ENCODE data around the gene FCHSD2.
A peak's percentile ranks its signal among the peaks of the same experiment; 100 is the strongest.

The FCHSD2 gene

DNA sequence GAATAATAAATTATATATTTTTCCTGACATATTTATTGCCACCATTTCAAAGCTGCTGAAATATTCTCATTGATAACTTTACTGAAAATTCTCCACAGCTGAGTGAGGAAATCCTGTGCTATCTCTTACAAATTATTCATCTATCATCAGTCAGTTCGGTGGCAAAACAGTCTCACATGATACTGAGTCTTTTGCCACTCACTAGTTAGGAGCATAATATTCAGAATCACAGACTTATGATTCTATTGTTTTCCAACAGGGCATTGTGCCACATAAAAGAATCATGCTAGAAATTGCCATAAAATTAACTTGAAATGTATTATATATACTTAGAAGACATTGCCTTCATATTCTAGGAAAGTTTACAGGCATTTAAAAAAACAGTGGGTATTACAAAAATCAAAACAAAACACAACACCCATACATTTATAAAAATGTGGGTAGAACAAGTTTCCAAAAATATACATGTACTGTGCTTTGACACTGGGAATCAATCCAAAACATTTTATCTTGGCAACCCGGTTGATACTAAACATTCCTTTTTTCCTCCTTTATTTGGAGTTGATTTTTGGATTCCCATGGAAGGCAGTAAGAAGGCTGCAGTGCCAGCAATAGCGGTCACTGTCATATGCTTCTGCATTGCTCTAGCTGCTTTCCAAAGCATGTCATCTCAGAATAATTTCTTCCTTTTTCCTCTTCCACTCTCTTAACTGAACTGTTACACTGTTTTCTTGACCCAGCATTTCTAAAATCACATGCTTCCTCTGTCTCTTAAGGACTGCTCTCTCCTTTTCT lies 285.4 kb downstream of the FCHSD2 start:
- Histone ChIP-seq H3K4me1 (ENCODE audit: control insufficient read depth, low read depth, low read length) (no peaks in the 10 kb centered on the region), H2BK15ac (replicated peaks; ENCODE audit: low read depth) (no peak overlapping the region), H4K8ac (ENCODE audit: low read depth, low read length) (no peak overlapping the region), H3K9ac (ENCODE audit: low read length) (no peak overlapping the region), H3K18ac (ENCODE audit: low read length) (no peak overlapping the region), H4K5ac (ENCODE audit: low read length) (no peak overlapping the region), H2BK5ac (ENCODE audit: low read length) (no peak overlapping the region), H3K79me2 (ENCODE audit: control insufficient read depth, insufficient read depth, low read length) (no peaks in the 10 kb centered on the region), H2BK120ac (ENCODE audit: low read depth, low read length) (no peak overlapping the region), H2AK5ac (ENCODE audit: low read length) (no peak overlapping the region), H3K4ac (ENCODE audit: low read depth, low read length) (no peak overlapping the region), H3K23ac (ENCODE audit: low read length) (no peak overlapping the region), H3K79me1 (ENCODE audit: low read length) (no peaks in the 10 kb centered on the region), H3K56ac (ENCODE audit: low read length) (no peak overlapping the region), H3K27me3 (ENCODE audit: insufficient read depth, low read length, poor library complexity) (no peaks in the 10 kb centered on the region), H3K27ac (ENCODE audit: low read depth, low read length) (no peak overlapping the region), H3K36me3 (ENCODE audit: control insufficient read depth, insufficient read depth, low read length) (no peaks in the 10 kb centered on the region), H3K4me3 (ENCODE audit: low read length) (no peak overlapping the region), H3K4me2 (ENCODE audit: low read length) (no peak overlapping the region)
- DNase-seq, result no peak
- WGBS (ENCODE audit: extremely low coverage, insufficient coverage, low lambda C conversion rate), result no CpG with 5 or more reads among the region's 3 CpGs

DNA sequence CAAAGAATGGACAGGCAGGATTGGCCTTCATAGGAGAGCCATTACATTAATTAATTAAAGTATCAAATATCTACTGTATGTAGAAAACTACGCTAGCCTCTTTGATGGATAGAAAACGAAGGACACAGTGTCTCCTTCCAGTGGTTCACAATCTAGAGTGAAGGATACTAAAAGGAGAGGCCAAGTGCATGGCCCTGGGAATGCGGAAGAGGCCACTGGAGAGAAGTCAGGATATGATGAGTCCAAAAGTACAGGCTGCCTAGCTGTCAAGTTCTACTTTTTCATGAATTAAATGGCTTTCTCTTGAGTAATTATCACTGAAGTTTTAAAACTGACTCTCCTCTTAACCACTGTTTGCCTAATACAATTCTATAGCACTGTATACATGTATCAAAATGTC lies 286.1 kb downstream of the FCHSD2 start:
- no peak overlapping the region for H3K23ac ChIP-seq (ENCODE audit: low read length)
- H3K4me1 ChIP-seq (ENCODE audit: control insufficient read depth, low read depth, low read length), result no peaks in the 10 kb centered on the region
- no peaks in the 10 kb centered on the region for H3K36me3 ChIP-seq (ENCODE audit: control insufficient read depth, insufficient read depth, low read length)
- no peak overlapping the region for H3K4me2 ChIP-seq (ENCODE audit: low read length)
- no peak overlapping the region for H3K9ac ChIP-seq (ENCODE audit: low read length)
- H3K56ac ChIP-seq (ENCODE audit: low read length), result no peak overlapping the region
- H2BK15ac ChIP-seq (replicated peaks; ENCODE audit: low read depth), result no peak overlapping the region
- no CpG with 5 or more reads among the region's 3 CpGs for WGBS (ENCODE audit: extremely low coverage, insufficient coverage, low lambda C conversion rate)
- no peak overlapping the region for H3K27ac ChIP-seq (ENCODE audit: low read depth, low read length)
- no peak overlapping the region for H2BK120ac ChIP-seq (ENCODE audit: low read depth, low read length)
- no peak overlapping the region for H4K5ac ChIP-seq (ENCODE audit: low read length)
- no peak overlapping the region for H4K8ac ChIP-seq (ENCODE audit: low read depth, low read length)
- no peak overlapping the region for H3K4ac ChIP-seq (ENCODE audit: low read depth, low read length)
- no peaks in the 10 kb centered on the region for H3K79me2 ChIP-seq (ENCODE audit: control insufficient read depth, insufficient read depth, low read length)
- H3K27me3 ChIP-seq (ENCODE audit: insufficient read depth, low read length, poor library complexity), result no peaks in the 10 kb centered on the region
- H2AK5ac ChIP-seq (ENCODE audit: low read length), result no peak overlapping the region
- no peak overlapping the region for H3K4me3 ChIP-seq (ENCODE audit: low read length)
- H3K79me1 ChIP-seq (ENCODE audit: low read length), result no peaks in the 10 kb centered on the region
- DNase-seq, result no peak
- no peak overlapping the region for H2BK5ac ChIP-seq (ENCODE audit: low read length)
- H3K18ac ChIP-seq (ENCODE audit: low read length), result no peak overlapping the region

DNA sequence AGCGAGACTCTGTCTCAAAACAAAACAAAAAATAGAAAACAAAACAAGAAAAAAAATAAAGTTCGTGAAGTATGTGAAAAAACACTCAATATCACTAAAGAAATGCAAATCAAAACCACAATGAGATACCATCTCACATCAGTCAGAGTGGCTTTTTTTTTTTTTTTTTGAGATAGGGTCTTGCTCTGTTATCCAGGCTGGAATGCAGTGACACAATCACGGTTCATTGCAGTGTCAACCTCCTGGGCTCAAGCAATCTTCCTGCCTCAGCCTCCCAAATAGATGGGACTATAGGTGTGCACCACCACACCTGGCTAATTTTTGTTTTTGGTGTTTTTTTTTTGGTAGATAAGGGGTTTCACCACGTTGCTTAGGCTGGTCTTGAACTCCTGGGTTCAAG lies 290.4 kb downstream of the FCHSD2 start:
- Histone ChIP-seq H2BK15ac (replicated peaks; ENCODE audit: low read depth) (no peak overlapping the region), H3K36me3 (ENCODE audit: control insufficient read depth, insufficient read depth, low read length) (no peaks in the 10 kb centered on the region), H3K56ac (ENCODE audit: low read length) (no peak overlapping the region), H3K4me3 (ENCODE audit: low read length) (no peak overlapping the region), H4K8ac (ENCODE audit: low read depth, low read length) (no peak overlapping the region), H3K4me1 (ENCODE audit: control insufficient read depth, low read depth, low read length) (no peaks in the 10 kb centered on the region), H3K18ac (ENCODE audit: low read length) (no peak overlapping the region), H3K27me3 (ENCODE audit: insufficient read depth, low read length, poor library complexity) (no peaks in the 10 kb centered on the region), H2BK5ac (ENCODE audit: low read length) (no peak overlapping the region), H2AK5ac (ENCODE audit: low read length) (no peak overlapping the region), H3K79me1 (ENCODE audit: low read length) (no peaks in the 10 kb centered on the region), H3K23ac (ENCODE audit: low read length) (no peak overlapping the region), H3K27ac (ENCODE audit: low read depth, low read length) (no peak overlapping the region), H4K5ac (ENCODE audit: low read length) (no peak overlapping the region), H3K4ac (ENCODE audit: low read depth, low read length) (no peak overlapping the region), H3K4me2 (ENCODE audit: low read length) (no peak overlapping the region), H3K9ac (ENCODE audit: low read length) (no peak overlapping the region), H3K79me2 (ENCODE audit: control insufficient read depth, insufficient read depth, low read length) (no peaks in the 10 kb centered on the region), H2BK120ac (ENCODE audit: low read depth, low read length) (no peak overlapping the region)
- WGBS (ENCODE audit: extremely low coverage, insufficient coverage, low lambda C conversion rate), result no CpG with 5 or more reads among the region's 4 CpGs
- DNase-seq, result no peak

DNA sequence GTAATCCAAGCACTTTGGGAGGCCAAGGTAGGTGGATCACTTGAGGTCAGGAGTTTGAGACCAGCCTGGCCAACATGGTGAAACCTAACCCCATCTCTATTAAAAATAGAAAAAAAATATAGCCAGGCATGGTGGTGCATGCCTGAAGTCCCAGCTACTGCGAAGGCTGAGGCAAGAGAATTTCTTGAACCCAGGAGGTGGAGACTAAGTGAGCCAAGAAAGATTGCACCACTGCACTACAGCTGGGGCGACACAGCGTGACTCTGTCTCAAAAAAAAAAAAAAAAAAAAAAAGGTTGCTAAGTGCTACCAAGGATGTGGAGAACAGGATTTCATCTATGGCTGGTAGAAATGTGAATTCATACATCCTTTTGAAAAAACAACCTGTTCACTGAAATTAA lies 291.3 kb downstream of the FCHSD2 start:
- Histone ChIP-seq H3K23ac (ENCODE audit: low read length) (no peak overlapping the region), H3K4me2 (ENCODE audit: low read length) (no peak overlapping the region), H3K27ac (ENCODE audit: low read depth, low read length) (no peak overlapping the region), H3K4me1 (ENCODE audit: control insufficient read depth, low read depth, low read length) (no peaks in the 10 kb centered on the region), H3K79me1 (ENCODE audit: low read length) (no peaks in the 10 kb centered on the region), H2BK5ac (ENCODE audit: low read length) (no peak overlapping the region), H3K4me3 (ENCODE audit: low read length) (no peak overlapping the region), H3K4ac (ENCODE audit: low read depth, low read length) (no peak overlapping the region), H4K5ac (ENCODE audit: low read length) (no peak overlapping the region), H3K27me3 (ENCODE audit: insufficient read depth, low read length, poor library complexity) (no peaks in the 10 kb centered on the region), H2BK120ac (ENCODE audit: low read depth, low read length) (no peak overlapping the region), H4K8ac (ENCODE audit: low read depth, low read length) (no peak overlapping the region), H3K79me2 (ENCODE audit: control insufficient read depth, insufficient read depth, low read length) (no peaks in the 10 kb centered on the region), H3K56ac (ENCODE audit: low read length) (no peak overlapping the region), H3K36me3 (ENCODE audit: control insufficient read depth, insufficient read depth, low read length) (no peaks in the 10 kb centered on the region), H3K18ac (ENCODE audit: low read length) (no peak overlapping the region), H2BK15ac (replicated peaks; ENCODE audit: low read depth) (no peak overlapping the region), H3K9ac (ENCODE audit: low read length) (no peak overlapping the region), H2AK5ac (ENCODE audit: low read length) (no peak overlapping the region)
- WGBS (ENCODE audit: extremely low coverage, insufficient coverage, low lambda C conversion rate), result no CpG with 5 or more reads among the region's 3 CpGs
- no peak for DNase-seq

DNA sequence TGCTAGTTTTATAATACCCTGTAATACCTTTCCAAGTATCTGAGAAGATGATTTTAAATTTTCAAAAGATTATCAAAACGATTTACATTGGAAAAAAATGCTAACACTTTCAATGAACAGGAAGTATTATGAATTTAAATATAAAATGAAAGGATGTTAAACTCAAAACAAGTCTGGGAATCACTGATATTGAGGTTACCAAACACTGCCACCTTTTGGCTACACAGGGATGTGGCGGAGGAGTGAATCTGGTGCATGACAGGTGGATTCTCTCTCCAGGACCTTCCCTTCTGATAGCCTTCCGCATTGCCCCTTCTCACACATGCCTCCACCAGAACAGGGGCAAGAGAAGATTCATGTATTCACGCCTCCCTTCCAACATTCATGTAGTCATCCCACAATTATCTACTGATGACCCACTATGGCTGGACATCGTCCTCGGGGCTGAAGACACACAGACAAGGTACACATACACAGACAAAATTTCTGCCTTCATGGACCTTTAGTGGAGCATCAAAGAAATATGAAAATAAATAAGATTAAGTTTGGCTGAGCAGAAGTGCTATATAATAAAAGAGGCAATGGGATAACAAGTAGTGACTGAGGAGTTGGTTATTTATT lies 293.2 kb downstream of the FCHSD2 start:
- Histone ChIP-seq H3K4me3 (ENCODE audit: low read length) (no peak overlapping the region), H2AK5ac (ENCODE audit: low read length) (no peak overlapping the region), H3K79me2 (ENCODE audit: control insufficient read depth, insufficient read depth, low read length) (no peaks in the 10 kb centered on the region), H3K36me3 (ENCODE audit: control insufficient read depth, insufficient read depth, low read length) (no peaks in the 10 kb centered on the region), H4K8ac (ENCODE audit: low read depth, low read length) (no peak overlapping the region), H3K79me1 (ENCODE audit: low read length) (no peaks in the 10 kb centered on the region), H4K5ac (ENCODE audit: low read length) (no peak overlapping the region), H3K27me3 (ENCODE audit: insufficient read depth, low read length, poor library complexity) (no peaks in the 10 kb centered on the region), H3K18ac (ENCODE audit: low read length) (no peak overlapping the region), H3K4me1 (ENCODE audit: control insufficient read depth, low read depth, low read length) (no peaks in the 10 kb centered on the region), H2BK120ac (ENCODE audit: low read depth, low read length) (no peak overlapping the region), H3K4me2 (ENCODE audit: low read length) (no peak overlapping the region), H3K4ac (ENCODE audit: low read depth, low read length) (no peak overlapping the region), H3K9ac (ENCODE audit: low read length) (no peak overlapping the region), H3K27ac (ENCODE audit: low read depth, low read length) (no peak overlapping the region), H3K23ac (ENCODE audit: low read length) (no peak overlapping the region), H2BK5ac (ENCODE audit: low read length) (no peak overlapping the region), H2BK15ac (replicated peaks; ENCODE audit: low read depth) (no peak overlapping the region), H3K56ac (ENCODE audit: low read length) (no peak overlapping the region)
- DNase-seq, result peak; percentile 56
- no CpG with 5 or more reads among the region's 6 CpGs for WGBS (ENCODE audit: extremely low coverage, insufficient coverage, low lambda C conversion rate)

All from mesendoderm (in vitro differentiated cells).